Eye (tissue), 1 donor: Measurements from ENCODE around the gene GALK1.

Source experiments
- DNase-seq: peaks from one replicate; pipeline ENCODE4 v3.0.0-alpha.2; 2015

GALK1 gene

GRCh38 chr17:75783803-75784472 is 18.9 kb upstream of the GALK1 start:
- no peak for DNase-seq

DNA sequence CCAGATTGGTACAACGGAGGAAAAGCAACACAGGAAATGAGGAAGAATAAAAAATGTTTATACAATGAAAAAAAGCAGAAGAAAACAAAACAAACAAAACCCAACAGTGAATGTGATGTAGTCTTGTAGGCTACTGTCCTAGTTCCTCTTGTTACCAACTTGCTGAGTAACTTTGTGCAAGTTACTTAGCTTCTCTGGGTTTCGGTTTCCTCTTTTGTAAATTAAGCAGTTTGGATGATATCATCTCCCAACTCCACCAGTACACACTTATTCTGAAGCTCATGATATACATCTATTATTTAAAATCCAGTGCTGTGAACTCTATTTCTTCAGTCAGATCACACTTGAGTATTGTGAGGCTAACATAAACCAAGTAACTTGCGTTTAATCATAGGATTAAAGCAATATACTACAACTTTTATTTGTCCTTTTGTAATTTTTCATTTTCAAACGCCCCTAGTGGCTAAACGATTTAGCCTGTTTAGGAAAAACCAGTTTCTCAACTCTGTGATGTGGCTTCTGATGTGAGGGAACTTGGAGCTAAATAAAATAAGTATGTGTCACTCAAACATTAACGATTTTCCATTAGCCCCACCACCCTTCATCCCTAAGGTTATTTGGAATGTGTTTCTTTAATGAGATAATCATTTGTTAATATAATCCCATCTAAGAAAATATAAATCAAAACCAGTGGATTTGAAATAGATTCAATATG is 18.2 kb upstream of the GALK1 start:
- peak; percentile 82 for DNase-seq

DNA sequence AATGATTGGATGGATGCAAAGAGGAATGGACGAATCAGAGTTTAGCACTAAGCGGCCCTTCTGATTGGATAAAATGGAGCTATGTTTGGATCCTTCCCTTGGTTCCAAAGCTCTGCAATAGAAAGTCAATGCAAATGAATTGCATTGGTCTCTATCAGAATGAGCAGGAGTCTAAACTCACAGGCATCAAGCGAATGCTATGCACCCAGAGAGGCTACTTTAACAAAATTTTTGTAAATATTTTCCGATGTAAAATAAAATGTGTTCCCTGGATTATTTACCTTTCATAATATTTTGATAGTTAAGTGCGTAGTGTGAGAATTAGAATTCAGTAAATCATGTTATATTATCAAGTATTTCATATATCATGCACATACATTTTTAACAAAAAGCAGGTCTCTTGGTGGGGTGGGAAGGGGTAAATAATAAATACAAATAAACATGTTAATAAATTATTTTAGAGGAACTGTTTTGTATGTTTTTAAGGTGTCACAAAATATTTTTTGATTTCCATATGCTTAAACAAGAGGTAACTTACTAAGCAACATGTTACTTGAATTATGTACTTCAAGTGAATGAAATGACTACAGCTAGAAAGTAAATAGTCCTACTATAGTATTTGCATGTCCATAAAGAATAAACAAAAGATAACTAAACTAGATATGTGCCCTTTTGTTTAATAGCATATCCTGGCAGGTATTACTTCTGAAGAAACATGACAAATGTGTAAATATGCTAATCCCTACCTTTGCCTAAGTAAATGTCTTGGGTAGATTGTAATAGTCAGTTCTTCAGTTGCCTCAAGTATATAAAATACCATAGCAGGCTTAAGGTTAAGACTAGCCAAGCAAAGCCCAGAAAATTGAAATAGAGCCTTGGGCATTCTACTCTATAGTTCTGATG is 15.2 kb upstream of the GALK1 start:
- DNase-seq: no peak

DNA sequence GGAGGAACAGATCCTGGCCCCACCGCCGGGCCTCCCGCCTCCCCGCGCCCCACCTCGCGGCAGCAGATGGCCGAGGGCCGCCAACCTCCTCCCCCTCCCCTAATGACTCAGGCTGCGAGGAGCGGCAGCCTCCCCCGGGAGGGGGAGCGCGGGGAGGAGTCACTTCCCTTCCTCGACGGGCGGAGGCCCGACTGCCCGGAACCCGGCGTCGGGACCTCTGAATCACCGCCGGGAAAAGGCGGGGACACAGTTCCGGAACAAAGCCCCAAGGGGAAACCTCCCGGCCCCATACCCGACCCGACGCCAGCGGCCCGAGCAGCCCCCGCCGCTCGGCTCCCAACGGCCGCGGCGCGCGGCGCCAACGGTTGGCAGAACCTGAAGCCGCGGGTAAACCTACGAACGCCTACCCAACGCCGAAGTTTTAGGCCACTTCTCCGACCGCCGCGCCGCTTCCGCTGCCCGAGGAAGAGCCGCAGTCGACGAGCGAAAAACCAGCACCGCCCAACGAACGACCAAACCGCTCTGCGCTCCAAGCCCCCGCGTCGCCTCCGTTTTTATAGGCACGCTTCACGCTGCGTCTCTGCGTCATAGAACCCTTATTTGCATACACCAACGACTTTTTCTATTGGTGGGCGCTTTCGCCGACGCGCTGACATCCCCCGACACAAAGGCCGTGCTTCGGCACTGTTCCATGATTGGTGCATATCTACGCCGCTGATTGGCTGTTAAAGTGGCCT is 14.4 kb upstream of the GALK1 start:
- peak; percentile 100 for DNase-seq

GRCh38 chr17:75778861-75779249 is 13.9 kb upstream of the GALK1 start:
- DNase-seq: peak; percentile 86

DNA sequence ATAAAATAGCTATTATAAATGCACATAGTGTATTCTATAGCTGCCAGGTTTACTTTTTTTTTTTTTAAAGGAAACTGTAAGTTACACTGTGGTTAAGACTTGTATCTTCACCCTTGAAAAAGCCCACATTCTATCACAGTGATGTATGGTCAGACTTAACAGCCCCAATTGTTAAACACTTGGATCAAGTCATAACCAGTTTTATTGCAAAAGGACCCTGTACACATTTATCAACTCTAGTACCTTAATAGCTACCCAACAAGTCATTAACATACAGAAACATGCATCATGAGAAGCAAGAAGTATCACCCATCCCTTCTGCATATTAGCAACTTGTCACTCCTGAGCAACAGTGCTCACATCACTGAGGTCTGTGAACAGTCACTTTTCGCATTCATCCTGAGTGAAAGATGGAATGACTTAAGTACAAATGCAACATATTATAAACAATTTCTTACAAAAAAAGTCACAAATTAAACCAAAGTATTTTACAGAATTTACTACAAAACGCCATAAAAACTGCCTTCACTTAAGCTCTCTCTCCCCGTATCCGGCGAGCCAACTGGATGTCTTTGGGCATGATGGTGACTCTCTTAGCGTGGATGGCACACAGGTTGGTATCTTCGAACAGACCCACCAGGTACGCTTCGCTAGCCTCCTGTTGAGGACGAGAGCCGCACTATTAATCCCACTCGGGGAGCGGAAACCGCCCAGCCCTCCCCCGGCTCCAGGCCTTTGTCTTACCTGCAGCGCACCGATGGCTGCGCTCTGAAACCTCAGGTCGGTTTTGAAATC is 13.3 kb upstream of the GALK1 start:
- peak; percentile 50 for DNase-seq

- peak; percentile 58 for DNase-seq
These were observed 12.4 kb upstream of the GALK1 start for GRCh38 chr17:75777296-75777922.

DNA sequence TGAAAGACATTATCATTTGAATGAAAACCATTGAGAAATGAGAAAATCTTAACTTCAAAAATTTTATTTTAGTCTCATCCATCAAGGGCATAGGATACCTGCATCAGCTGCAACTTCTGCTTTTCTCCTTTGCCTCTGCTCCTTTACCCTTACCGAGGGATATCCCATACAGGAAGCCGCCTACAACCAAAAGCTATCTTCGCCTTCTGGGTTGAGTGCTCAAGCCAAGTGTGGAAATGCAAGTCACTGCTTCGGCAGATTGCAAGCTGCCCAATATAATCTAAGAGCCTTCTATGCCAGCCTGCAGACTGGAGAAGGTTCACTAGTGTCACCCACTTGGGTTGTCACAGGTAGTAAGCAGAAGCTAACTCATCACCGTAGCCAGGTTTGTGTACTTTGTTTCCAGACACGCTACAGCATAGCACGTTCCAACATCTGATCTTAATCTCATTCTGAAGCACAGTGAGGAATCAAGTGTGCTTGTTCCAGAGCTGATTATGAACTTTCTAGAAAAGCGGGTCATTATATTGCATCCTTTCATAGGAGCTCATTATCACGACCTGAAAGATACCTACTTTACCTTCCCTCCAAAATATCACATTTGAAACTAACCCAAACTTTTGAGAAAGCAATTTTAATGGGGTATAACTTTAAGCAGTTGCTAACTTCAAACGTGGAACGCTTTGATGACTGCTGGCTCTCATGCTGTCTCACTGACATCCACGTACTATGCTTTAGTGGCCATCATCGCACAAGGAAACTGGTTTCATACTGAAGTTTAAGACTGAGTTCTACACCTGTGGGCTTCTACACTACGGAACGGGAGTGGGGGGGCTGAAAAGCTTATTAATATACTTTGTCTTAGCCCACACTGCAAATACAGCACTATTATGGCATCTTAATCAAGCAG is 11.6 kb upstream of the GALK1 start:
- peak; percentile 61 for DNase-seq

DNA sequence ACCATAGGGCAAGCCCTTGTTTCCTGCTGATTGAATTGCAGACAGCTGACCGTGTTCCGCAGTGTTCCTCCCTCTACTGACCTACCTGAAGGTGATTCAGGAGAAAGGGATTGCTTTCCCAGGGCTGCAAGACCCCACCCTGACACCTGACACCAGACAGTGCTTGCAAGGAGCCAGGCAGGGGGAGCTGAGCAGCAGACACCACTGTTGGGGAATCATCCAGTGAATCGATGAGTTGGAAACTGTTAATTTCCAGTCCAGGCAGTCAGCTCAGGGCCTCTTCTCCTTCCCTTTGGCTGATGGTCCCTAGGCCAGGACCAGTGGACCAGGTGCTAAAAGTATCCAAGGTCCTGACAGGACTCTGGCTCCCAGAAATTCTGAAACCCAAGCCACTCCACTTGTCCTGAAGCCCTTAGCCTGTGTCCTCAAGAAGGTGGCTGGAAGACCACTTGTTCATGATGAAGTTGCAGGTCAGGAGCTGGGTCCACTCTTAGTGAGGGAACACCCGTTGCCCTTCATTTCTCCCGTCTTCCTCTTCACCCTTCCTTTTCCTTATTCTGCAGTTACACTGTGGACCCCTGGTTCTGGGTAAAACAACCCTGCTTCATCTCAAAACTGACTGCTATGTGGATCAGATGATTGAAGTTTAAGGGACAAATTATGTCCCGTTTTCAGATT is 10.1 kb upstream of the GALK1 start:
- DNase-seq: peak; percentile 74

DNA sequence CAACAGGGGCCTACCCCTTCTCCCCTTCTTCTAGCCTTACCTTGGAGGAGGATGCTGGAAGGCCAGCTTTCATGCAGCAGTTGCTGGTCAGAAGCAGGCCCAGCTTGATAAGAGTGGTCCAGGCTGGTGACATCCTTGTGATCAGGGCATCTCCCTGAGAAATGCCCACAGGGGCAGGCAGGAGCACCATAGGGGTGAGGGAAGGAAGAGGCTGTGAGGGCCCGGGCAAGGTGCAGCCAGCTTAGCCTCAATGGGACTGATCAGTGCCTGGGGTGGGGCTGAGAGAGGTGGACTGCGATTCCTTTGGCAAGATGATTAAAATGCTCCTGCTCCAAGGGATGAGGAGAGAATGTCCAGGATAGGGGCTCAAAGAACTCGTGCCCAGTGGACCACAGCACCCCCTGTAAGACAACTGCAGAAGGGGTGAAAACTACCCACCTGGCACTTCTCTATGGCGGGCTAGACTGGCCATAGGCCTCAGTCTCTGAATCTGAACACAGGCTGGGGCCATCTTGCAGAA is 9.5 kb upstream of the GALK1 start:
- DNase-seq: no peak

- peak; percentile 63 for DNase-seq
These were observed 8.9 kb upstream of the GALK1 start for GRCh38 chr17:75773808-75774470.

- no peak for DNase-seq
These were observed 8.3 kb upstream of the GALK1 start for GRCh38 chr17:75773121-75773807.

DNA sequence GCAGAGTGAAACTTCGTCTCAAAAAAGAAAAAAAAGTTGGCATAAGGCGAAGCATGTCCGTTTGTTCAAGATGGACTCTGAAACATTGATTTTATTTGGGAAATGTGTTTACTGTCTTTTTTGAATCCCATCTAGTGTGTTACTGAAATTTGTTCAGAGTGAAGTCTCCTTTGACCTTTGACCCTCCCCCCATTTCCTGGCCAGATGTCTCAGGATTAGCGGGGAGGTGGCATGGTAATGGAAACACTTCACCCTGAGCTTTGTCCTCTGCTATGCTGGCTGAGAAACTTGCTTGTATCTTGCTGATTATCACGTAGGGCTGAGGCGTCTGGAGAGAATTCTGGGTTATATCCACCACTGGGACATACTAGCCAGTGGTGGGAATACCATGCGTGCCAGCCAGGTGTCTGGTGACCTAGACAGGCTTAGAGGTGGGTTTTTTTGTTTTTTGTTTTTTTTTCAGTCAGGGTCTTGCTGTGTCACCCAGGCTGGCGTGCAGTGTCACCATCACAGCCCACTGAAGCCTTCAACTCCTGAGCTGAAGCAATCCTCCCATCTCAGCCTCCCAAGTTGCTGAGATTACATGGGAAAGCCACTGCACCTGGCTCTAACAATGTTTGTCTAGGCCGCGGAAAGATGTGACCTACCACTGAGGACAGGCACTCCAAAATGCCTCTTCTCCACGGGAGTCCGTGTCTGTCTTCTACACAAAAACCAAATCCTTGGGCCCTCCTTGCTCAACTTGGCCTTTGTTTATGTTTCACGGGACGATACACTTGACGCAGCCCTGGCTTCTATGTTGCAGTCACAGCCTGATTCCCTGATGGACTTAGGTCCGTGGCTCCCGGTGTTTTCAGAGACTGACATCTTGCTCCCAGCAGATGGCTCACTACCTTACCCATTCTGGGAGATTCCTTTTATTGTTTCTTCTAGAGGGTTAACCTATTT is 6.6 kb upstream of the GALK1 start:
- DNase-seq: peak; percentile 43

DNA sequence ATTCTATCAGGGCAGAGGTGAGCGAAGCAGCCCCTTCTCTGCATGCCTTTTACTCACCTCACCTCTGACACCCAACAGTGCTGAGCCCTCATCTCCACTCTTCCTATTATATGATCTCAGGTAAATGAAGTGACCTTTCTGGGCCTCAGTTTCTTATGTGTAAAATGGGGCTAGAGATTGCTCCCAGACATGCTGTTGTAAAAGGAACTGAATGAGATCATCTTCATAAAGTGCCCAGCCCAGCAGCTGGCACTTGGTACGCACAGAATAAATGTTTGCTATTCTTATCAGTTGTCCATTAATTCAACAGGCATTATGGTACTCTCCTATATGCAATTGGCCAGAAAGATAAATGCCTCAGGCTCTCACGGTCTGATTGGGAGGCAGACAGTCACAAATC is 4.5 kb upstream of the GALK1 start:
- DNase-seq: no peak

GRCh38 chr17:75767881-75768280 is 2.9 kb upstream of the GALK1 start:
- no peak for DNase-seq

GRCh38 chr17:75765981-75766380 is 989 bp upstream of the GALK1 start:
- no peak for DNase-seq

DNA sequence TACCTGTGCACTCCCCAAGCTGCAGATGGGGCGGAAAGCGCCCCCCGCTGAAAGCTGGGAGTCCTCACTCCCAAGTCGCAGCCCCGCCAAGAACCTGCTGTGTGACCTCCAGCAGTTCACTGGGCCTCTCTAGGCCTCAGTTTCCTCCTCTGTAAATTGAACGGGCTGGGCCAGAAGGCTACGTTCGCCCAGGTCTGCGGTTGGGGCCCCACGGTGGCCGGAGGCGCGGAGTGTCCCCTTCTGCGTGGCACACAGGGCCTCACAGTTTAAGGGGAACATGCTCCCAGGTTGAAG is 628 bp downstream of the GALK1 start:
- DNase-seq: peak; percentile 18
